T-cell (primary cell): Measurements from ENCODE around the gene CPSF4L. TPM values are rescaled to one million over a fixed set of nuclear protein-coding genes. Genes with fewer than 3 reads are reported as not detected.

Source experiments
- ATAC-seq, 4 experiments: fragments of 200-7000 bp in 3 of 4; fragments of 150-1000 bp in 1 of 4; cut with Tn5 transposase; replicated peaks in 1 of 4; 1 replicate in 3 of 4; 2 replicates in 1 of 4; pipeline ENCODE4 v1.10.0; 2021; ENCODE audit warnings: moderate library complexity in 3 of 4, mild to moderate bottlenecking in 2 of 4, moderate number of reproducible peaks in 1 of 4
- CTCF ChIA-PET, 2 donors: fragments of 300-600 bp; sonication (Branson Sonifier 250); formaldehyde crosslinking; loops; one replicate each; lab custom pipeline; 2022; ENCODE audit warnings: antibody characterized with exemption in 2 of 2; lab: Charles Lee
- POLR2A ChIA-PET, 2 donors: fragments of 300-600 bp; sonication (Branson Sonifier 250); formaldehyde crosslinking; loops; one replicate each; lab custom pipeline; 2022; ENCODE audit warnings: antibody characterized with exemption in 2 of 2; lab: Charles Lee
- DNase-seq, 35 experiments: peaks; one replicate each; pipeline versions ENCODE4 v3.0.0 to v3.0.0-alpha.2; 2013 to 2023
- H3K27ac ChIP-seq: one replicate; pipeline ENCODE4 v1.5.1; 2013; ENCODE audit warnings: low read length
- H3K27me3 ChIP-seq, 2 experiments: replicated peaks in 1 of 2; 1 replicate in 1 of 2; 2 replicates in 1 of 2; pipeline versions ENCODE4 v1.6.1 to v1.7.0; 2013; ENCODE audit warnings: low read length in 1 of 2, mixed read lengths in 1 of 2; ENCODE audit not compliant: control insufficient read depth in 2 of 2, insufficient read depth in 2 of 2; ENCODE audit errors: extremely low read depth in 1 of 2
- H3K36me3 ChIP-seq, 2 donors: 1 replicate in 1 of 2; 2 replicates in 1 of 2; pipeline versions ENCODE4 v1.6.1 to v1.7.0; 2013; ENCODE audit warnings: low read length in 1 of 2; ENCODE audit not compliant: control insufficient read depth in 2 of 2, insufficient read depth in 1 of 2; ENCODE audit errors: extremely low read depth in 1 of 2
- H3K4me1 ChIP-seq, 2 experiments: 1 replicate in 1 of 2; 2 replicates in 1 of 2; pipeline versions ENCODE4 v1.6.1 to v1.7.0; 2013; ENCODE audit warnings: low read length in 2 of 2, mixed read lengths in 1 of 2; ENCODE audit not compliant: insufficient read depth in 2 of 2, control insufficient read depth in 1 of 2; ENCODE audit errors: extremely low read depth in 1 of 2
- H3K4me3 ChIP-seq, 2 donors: 1 replicate in 1 of 2; 2 replicates in 1 of 2; pipeline versions ENCODE4 v1.5.1 to v1.7.0; 2013; ENCODE audit warnings: mild to moderate bottlenecking in 2 of 2, low read length in 1 of 2, moderate library complexity in 1 of 2; ENCODE audit not compliant: control insufficient read depth in 1 of 2; ENCODE audit errors: extremely low read depth in 1 of 2
- H3K9me3 ChIP-seq: 2 replicates; pipeline ENCODE4 v1.7.0; 2013
- H3K27ac Mint-ChIP-seq, 2 donors: one replicate each; pipeline ENCODE4 v1.8.0; 2020 to 2021; ENCODE audit warnings: mild to moderate bottlenecking in 2 of 2, mixed read lengths in 2 of 2
- H3K27me3 Mint-ChIP-seq, 2 donors: one replicate each; pipeline ENCODE4 v1.8.0; 2021 to 2022; ENCODE audit warnings: mixed read lengths in 2 of 2
- H3K36me3 Mint-ChIP-seq: one replicate; pipeline ENCODE4 v1.8.0; 2021; ENCODE audit warnings: mixed read lengths
- H3K4me1 Mint-ChIP-seq, 3 donors: one replicate each; pipeline ENCODE4 v1.8.0; 2020 to 2022; ENCODE audit warnings: mixed read lengths in 3 of 3, mild to moderate bottlenecking in 1 of 3
- H3K4me3 Mint-ChIP-seq, 3 donors: one replicate each; pipeline ENCODE4 v1.8.0; 2020 to 2022; ENCODE audit warnings: mild to moderate bottlenecking in 3 of 3, mixed read lengths in 3 of 3, moderate library complexity in 3 of 3
- H3K9me3 Mint-ChIP-seq, 3 donors: one replicate each; pipeline ENCODE4 v1.8.0; 2020 to 2022; ENCODE audit warnings: mixed read lengths in 3 of 3
- WGBS: methylation state at CpG from one replicate; pipeline ENCODE4 v1.1.5; 2013; ENCODE audit warnings: missing lambda C conversion rate; ENCODE audit not compliant: insufficient coverage; 5-methylcytosine and 5-hydroxymethylcytosine counted together
- total RNA-seq, 35 experiments: library from RNA in 6 of 35; stranded (reverse) in 6 of 35; fragments of 120-200 nt in 1 of 35; gene quantifications; one replicate each; pipeline versions ENCODE4 v1.2.1 to v1.2.4 and lab custom pipeline; 2013 to 2026

CPSF4L gene
- total RNA-seq, 5 donors from 2014 or later (not counting 1 experiment from before 2014, with no cell fraction given) = not detected

DNA sequence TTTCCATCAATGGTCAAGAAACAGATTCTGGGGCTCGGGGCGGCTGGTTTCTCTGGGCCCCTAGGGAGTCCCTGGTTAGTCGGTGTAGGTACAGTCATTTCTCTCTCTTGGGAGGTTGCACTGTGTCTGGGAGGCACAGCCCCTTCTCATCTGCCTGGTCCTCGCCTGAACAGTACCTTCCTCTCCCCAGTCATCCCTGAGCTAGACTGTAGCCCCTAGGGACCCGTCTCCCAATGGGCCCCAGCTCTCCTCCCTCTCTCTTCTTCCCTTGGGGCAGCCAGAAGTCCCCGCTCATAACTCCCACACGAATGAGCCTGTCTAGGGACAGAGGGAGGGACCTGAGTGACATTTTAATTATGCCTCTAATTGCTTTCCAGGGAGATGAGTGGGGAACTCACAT lies 20.2 kb upstream of the CPSF4L start:
- no peak for ATAC-seq
- H3K27me3 Mint-ChIP-seq = peaks cover 0 to 8% of the 10 kb centered on the region in 2 donors
- Histone ChIP-seq H3K27ac (no peak overlapping the region), H3K4me1 (no peaks in the 10 kb centered on the region), H3K36me3 (no peaks in the 10 kb centered on the region), H3K27me3 (peaks cover 0 to 17% of the 10 kb centered on the region in 2 experiments), H3K4me3 (no peak overlapping the region), H3K9me3 (no peaks in the 10 kb centered on the region)
- POLR2A ChIA-PET = no interaction called here
- H3K27ac Mint-ChIP-seq = no peak overlapping the region
- H3K9me3 Mint-ChIP-seq = no peaks in the 10 kb centered on the region
- CTCF ChIA-PET = no interaction called here
- H3K4me1 Mint-ChIP-seq = no peaks in the 10 kb centered on the region
- no peak overlapping the region for H3K4me3 Mint-ChIP-seq
- H3K36me3 Mint-ChIP-seq = no peaks in the 10 kb centered on the region
- no CpG with 5 or more reads among the region's 7 CpGs for WGBS
- no peak for DNase-seq

DNA sequence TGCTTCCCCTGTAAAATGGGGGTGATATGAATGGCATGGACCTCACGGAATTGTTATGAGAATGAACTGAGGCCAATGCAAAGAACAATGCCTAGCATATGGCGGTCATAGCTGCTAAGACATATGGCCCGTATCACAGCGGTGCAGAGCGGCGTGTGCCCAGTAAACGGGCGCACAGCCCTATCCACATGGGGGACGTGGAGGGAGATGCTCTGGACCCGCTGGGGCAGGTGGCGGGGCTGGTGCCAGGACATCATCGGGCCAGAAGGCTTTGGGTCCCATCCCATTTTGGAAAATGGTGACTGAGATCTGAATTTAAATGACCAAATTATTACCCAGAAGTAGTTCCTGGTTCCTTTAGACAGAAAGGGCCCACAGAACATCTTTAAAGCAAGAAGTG lies 18.5 kb upstream of the CPSF4L start:
- no peak overlapping the region for H3K27ac Mint-ChIP-seq
- no peak overlapping the region for H3K27ac ChIP-seq
- no peaks in the 10 kb centered on the region for H3K4me1 ChIP-seq
- 93% methylated on average over 7 of the region's 12 CpGs for WGBS
- no peaks in the 10 kb centered on the region for H3K36me3 ChIP-seq
- ATAC-seq = no peak
- H3K4me3 Mint-ChIP-seq = no peak overlapping the region
- H3K9me3 ChIP-seq = no peaks in the 10 kb centered on the region
- ChIA-PET CTCF (no interaction called here), POLR2A (no interaction called here)
- no peaks in the 10 kb centered on the region for H3K4me1 Mint-ChIP-seq
- no peaks in the 10 kb centered on the region for H3K36me3 Mint-ChIP-seq
- no peak for DNase-seq
- peaks cover 0 to 4% of the 10 kb centered on the region in 2 donors for H3K27me3 Mint-ChIP-seq
- H3K9me3 Mint-ChIP-seq = no peaks in the 10 kb centered on the region
- no peak overlapping the region for H3K4me3 ChIP-seq
- H3K27me3 ChIP-seq = peaks cover 0 to 20% of the 10 kb centered on the region in 2 experiments

- no peaks in the 10 kb centered on the region for H3K4me1 Mint-ChIP-seq
- H3K9me3 Mint-ChIP-seq = no peaks in the 10 kb centered on the region
- H3K4me1 ChIP-seq = no peaks in the 10 kb centered on the region
- no peak overlapping the region for H3K4me3 Mint-ChIP-seq
- H3K27ac ChIP-seq = no peak overlapping the region
- WGBS = 82% methylated on average over 6 of the region's 7 CpGs
- no peak overlapping the region for H3K4me3 ChIP-seq
- ChIA-PET POLR2A (no interaction called here), CTCF (no interaction called here)
- no peaks in the 10 kb centered on the region for H3K36me3 Mint-ChIP-seq
- peaks cover 2 to 4% of the 10 kb centered on the region in 2 donors for H3K27me3 Mint-ChIP-seq
- no peak for DNase-seq
- no peaks in the 10 kb centered on the region for H3K9me3 ChIP-seq
- H3K36me3 ChIP-seq = no peaks in the 10 kb centered on the region
- H3K27me3 ChIP-seq = peaks cover 0 to 20% of the 10 kb centered on the region in 2 experiments
- ATAC-seq = no peak
- no peak overlapping the region for H3K27ac Mint-ChIP-seq
Observed at GRCh38 chr17:73279704-73280103, 18.0 kb upstream of the CPSF4L start.

GRCh38 chr17:73278465-73279453 lies 17.1 kb upstream of the CPSF4L start:
- H3K9me3 Mint-ChIP-seq = no peaks in the 10 kb centered on the region
- H3K4me3 Mint-ChIP-seq = no peak overlapping the region
- Histone ChIP-seq H3K4me1 (no peaks in the 10 kb centered on the region), H3K4me3 (no peak overlapping the region), H3K36me3 (no peaks in the 10 kb centered on the region), H3K27me3 (peaks cover 0 to 22% of the 10 kb centered on the region in 2 experiments), H3K27ac (no peak overlapping the region), H3K9me3 (no peaks in the 10 kb centered on the region)
- ChIA-PET POLR2A (no interaction called here), CTCF (no interaction called here)
- no peak for DNase-seq
- H3K27ac Mint-ChIP-seq = no peak overlapping the region
- ATAC-seq = no peak
- peaks cover 3 to 4% of the 10 kb centered on the region in 2 donors for H3K27me3 Mint-ChIP-seq
- H3K36me3 Mint-ChIP-seq = no peaks in the 10 kb centered on the region
- 79% methylated on average over 4 of the region's 14 CpGs for WGBS
- no peaks in the 10 kb centered on the region for H3K4me1 Mint-ChIP-seq

DNA sequence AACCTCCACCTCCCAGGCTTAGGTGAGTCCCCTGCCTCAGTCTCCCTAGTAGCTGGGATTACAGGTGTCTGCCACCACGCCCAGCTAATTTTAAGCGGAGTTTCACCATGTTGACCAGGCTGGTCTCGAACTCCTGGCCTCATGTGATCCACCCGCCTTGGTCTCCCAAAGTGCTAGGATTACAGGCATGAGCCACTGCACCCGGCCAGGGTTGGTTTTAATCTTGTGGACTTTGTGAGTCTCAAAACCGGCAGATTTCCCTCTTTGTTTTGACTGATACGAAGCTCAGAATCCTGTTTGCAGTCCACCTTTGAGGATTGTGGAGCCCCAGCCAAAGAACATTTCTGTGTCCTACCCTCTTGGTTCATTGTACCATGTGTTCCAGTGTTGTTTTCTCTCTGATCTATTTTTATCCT lies 16.4 kb upstream of the CPSF4L start:
- Mint-ChIP-seq H3K4me1 (no peaks in the 10 kb centered on the region), H3K27ac (no peak overlapping the region), H3K4me3 (no peak overlapping the region), H3K27me3 (peaks cover 3 to 4% of the 10 kb centered on the region in 2 donors), H3K9me3 (no peaks in the 10 kb centered on the region), H3K36me3 (no peaks in the 10 kb centered on the region)
- Histone ChIP-seq H3K27me3 (peaks cover 0 to 22% of the 10 kb centered on the region in 2 experiments), H3K27ac (no peak overlapping the region), H3K4me1 (no peaks in the 10 kb centered on the region), H3K9me3 (no peaks in the 10 kb centered on the region), H3K4me3 (no peak overlapping the region), H3K36me3 (no peaks in the 10 kb centered on the region)
- POLR2A ChIA-PET = no interaction called here
- 74% methylated on average over 5 of the region's 7 CpGs for whole genome bisulfite sequencing
- no peak for ATAC-seq
- DNase-seq = no peak
- CTCF ChIA-PET = no interaction called here

DNA sequence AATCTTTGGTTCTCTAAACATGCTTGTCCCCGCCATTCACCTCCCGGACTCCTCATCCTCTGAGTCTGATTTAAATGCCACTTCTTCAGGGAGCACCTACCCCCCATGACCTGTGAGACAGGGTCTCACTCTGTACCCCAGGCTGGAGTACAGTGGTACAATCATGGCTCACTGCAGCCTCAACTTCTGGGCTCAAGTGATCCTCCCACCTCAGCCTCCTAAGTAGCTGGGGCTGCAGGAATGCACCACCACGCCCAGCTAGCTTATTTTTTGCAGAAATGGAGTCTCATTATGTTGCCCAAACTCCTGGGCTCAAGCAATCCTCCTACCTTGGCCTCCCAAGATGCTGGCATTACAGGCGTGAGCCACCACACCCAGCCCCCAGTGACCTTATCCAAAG lies 12.8 kb upstream of the CPSF4L start:
- H3K4me3 ChIP-seq = no peak overlapping the region
- H3K36me3 ChIP-seq = no peaks in the 10 kb centered on the region
- H3K4me3 Mint-ChIP-seq = no peak overlapping the region
- H3K4me1 ChIP-seq = no peaks in the 10 kb centered on the region
- H3K9me3 ChIP-seq = no peaks in the 10 kb centered on the region
- H3K27me3 Mint-ChIP-seq = peaks cover 3 to 4% of the 10 kb centered on the region in 2 donors
- H3K27ac Mint-ChIP-seq = no peak overlapping the region
- 95% methylated on average over 3 of the region's 4 CpGs for WGBS
- no peaks in the 10 kb centered on the region for H3K4me1 Mint-ChIP-seq
- H3K27ac ChIP-seq = no peak overlapping the region
- POLR2A ChIA-PET = interaction anchor here in 1 of 2 donors (0.7 kb wide), 1 partner anchor 335 kb away, joined by 7 read pairs; no protein-coding TSS in a partner anchor
- peaks cover 0 to 11% of the 10 kb centered on the region in 2 experiments for H3K27me3 ChIP-seq
- CTCF ChIA-PET = no interaction called here
- no peaks in the 10 kb centered on the region for H3K9me3 Mint-ChIP-seq
- DNase-seq = no peak
- no peaks in the 10 kb centered on the region for H3K36me3 Mint-ChIP-seq
- no peak for ATAC-seq
